ENCODE results near the gene TIAM2.

- TF ChIP-seq, protein P1, sequence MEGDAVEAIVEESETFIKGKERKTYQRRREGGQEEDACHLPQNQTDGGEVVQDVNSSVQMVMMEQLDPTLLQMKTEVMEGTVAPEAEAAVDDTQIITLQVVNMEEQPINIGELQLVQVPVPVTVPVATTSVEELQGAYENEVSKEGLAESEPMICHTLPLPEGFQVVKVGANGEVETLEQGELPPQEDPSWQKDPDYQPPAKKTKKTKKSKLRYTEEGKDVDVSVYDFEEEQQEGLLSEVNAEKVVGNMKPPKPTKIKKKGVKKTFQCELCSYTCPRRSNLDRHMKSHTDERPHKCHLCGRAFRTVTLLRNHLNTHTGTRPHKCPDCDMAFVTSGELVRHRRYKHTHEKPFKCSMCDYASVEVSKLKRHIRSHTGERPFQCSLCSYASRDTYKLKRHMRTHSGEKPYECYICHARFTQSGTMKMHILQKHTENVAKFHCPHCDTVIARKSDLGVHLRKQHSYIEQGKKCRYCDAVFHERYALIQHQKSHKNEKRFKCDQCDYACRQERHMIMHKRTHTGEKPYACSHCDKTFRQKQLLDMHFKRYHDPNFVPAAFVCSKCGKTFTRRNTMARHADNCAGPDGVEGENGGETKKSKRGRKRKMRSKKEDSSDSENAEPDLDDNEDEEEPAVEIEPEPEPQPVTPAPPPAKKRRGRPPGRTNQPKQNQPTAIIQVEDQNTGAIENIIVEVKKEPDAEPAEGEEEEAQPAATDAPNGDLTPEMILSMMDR (conservative IDR thresholded peaks at IDR 0.05; ENCODE audit: low read depth in 2 of 2): no peak
- TF ChIP-seq NANOG (IDR thresholded peaks at IDR 0.05; ENCODE audit: borderline replicate concordance) (no peak), EZH2phosphoT487 (IDR thresholded peaks at IDR 0.05; ENCODE audit: unreplicated experiment) (no peak), REST (IDR thresholded peaks at IDR 0.05; ENCODE audit: unreplicated experiment) (no peak), POLR2AphosphoS5 (IDR thresholded peaks at IDR 0.05; ENCODE audit: low read depth) (no peak), CREB1 (CRISPR knock-in tag; IDR thresholded peaks at IDR 0.05; ENCODE audit: low read depth) (no peak)
- TF ChIP-seq, protein P2, sequence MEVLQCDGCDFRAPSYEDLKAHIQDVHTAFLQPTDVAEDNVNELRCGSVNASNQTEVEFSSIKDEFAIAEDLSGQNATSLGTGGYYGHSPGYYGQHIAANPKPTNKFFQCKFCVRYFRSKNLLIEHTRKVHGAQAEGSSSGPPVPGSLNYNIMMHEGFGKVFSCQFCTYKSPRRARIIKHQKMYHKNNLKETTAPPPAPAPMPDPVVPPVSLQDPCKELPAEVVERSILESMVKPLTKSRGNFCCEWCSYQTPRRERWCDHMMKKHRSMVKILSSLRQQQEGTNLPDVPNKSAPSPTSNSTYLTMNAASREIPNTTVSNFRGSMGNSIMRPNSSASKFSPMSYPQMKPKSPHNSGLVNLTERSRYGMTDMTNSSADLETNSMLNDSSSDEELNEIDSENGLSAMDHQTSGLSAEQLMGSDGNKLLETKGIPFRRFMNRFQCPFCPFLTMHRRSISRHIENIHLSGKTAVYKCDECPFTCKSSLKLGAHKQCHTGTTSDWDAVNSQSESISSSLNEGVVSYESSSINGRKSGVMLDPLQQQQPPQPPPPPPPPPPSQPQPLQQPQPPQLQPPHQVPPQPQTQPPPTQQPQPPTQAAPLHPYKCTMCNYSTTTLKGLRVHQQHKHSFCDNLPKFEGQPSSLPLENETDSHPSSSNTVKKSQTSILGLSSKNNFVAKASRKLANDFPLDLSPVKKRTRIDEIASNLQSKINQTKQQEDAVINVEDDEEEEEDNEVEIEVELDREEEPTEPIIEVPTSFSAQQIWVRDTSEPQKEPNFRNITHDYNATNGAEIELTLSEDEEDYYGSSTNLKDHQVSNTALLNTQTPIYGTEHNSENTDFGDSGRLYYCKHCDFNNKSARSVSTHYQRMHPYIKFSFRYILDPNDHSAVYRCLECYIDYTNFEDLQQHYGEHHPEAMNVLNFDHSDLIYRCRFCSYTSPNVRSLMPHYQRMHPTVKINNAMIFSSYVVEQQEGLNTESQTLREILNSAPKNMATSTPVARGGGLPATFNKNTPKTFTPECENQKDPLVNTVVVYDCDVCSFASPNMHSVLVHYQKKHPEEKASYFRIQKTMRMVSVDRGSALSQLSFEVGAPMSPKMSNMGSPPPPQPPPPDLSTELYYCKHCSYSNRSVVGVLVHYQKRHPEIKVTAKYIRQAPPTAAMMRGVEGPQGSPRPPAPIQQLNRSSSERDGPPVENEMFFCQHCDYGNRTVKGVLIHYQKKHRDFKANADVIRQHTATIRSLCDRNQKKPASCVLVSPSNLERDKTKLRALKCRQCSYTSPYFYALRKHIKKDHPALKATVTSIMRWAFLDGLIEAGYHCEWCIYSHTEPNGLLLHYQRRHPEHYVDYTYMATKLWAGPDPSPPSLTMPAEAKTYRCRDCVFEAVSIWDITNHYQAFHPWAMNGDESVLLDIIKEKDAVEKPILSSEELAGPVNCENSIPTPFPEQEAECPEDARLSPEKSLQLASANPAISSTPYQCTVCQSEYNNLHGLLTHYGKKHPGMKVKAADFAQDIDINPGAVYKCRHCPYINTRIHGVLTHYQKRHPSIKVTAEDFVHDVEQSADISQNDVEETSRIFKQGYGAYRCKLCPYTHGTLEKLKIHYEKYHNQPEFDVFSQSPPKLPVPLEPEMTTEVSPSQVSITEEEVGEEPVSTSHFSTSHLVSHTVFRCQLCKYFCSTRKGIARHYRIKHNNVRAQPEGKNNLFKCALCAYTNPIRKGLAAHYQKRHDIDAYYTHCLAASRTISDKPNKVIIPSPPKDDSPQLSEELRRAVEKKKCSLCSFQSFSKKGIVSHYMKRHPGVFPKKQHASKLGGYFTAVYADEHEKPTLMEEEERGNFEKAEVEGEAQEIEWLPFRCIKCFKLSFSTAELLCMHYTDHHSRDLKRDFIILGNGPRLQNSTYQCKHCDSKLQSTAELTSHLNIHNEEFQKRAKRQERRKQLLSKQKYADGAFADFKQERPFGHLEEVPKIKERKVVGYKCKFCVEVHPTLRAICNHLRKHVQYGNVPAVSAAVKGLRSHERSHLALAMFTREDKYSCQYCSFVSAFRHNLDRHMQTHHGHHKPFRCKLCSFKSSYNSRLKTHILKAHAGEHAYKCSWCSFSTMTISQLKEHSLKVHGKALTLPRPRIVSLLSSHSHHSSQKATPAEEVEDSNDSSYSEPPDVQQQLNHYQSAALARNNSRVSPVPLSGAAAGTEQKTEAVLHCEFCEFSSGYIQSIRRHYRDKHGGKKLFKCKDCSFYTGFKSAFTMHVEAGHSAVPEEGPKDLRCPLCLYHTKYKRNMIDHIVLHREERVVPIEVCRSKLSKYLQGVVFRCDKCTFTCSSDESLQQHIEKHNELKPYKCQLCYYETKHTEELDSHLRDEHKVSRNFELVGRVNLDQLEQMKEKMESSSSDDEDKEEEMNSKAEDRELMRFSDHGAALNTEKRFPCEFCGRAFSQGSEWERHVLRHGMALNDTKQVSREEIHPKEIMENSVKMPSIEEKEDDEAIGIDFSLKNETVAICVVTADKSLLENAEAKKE (CRISPR knock-in tag; IDR thresholded peaks at IDR 0.05): no peak
Measured at GRCh38 chr6:155014137-155014536, 19.0 kb downstream of the TIAM2 start.
